Astrocyte of the spinal cord (primary cell): ENCODE data around the gene FAM170B.
A peak's percentile ranks its signal among the peaks of the same experiment; 100 is the strongest.

ENCODE experiments used
- DNase-seq: peaks from one replicate; pipeline ENCODE4 v3.0.0; 2011; ENCODE audit warnings: low read depth, low spot score
- H3K4me3 ChIP-seq: 2 replicates; pipeline ENCODE4 v1.5.1; 2011; ENCODE audit warnings: low read depth, mild to moderate bottlenecking, low read length, moderate library complexity
- CTCF ChIP-seq: IDR thresholded peaks from 2 replicates; pipeline ENCODE4 v1.5.1; 2012; ENCODE audit warnings: low read depth, mild to moderate bottlenecking, low read length, inconsistent platforms
- in situ Hi-C: cut with HindIII; loops from 2 replicates; pipeline ENCODE4 v1.10.0; 2017; ENCODE audit warnings: low sequenced_read_pairs

FAM170B gene

DNA sequence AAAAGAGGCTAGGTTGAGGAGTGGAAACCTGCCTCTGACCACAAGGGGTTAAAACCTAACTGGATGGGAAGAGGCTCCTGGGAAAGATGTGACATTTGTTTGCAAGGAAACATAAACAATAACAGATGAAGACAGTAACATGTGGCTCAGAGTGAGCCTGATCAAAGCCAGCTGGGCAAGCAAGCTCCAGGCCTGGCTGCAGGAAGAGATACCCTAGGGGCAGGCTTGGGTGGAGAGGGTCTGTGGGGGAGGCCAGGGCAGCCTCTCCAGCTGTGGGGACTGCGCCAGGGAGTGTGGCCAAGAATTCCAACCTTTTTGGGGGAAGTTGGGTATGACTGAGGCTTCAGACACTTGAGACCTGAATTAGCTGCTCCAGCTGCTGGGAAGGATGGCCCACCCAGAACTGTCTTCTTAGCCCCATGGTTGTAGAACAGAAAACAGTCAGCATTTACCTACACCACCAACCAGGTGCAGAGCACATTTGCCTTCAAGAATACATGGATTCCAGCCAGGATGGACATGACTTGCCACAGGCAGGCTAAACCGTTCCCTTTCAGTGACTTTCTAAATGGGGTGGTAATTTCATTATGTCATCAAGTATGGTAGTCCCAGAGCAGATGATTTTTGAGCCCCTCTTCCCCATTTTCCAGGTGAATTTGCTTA, 10.4 kb upstream of the FAM170B start:
- no peak for DNase-seq
- no peak for TF ChIP-seq CTCF
- in situ Hi-C loops, result no loop called here
- H3K4me3 ChIP-seq, result no peak overlapping the region

GRCh38 chr10:49143249-49143648, 9.4 kb upstream of the FAM170B start:
- in situ Hi-C loops, result no loop called here
- no peak for DNase-seq
- no peak overlapping the region for H3K4me3 ChIP-seq
- TF ChIP-seq CTCF, result no peak

GRCh38 chr10:49141541-49142332, 7.9 kb upstream of the FAM170B start:
- in situ Hi-C loops, result no loop called here
- TF ChIP-seq CTCF, result no peak
- DNase-seq, result no peak
- no peak overlapping the region for H3K4me3 ChIP-seq

DNA sequence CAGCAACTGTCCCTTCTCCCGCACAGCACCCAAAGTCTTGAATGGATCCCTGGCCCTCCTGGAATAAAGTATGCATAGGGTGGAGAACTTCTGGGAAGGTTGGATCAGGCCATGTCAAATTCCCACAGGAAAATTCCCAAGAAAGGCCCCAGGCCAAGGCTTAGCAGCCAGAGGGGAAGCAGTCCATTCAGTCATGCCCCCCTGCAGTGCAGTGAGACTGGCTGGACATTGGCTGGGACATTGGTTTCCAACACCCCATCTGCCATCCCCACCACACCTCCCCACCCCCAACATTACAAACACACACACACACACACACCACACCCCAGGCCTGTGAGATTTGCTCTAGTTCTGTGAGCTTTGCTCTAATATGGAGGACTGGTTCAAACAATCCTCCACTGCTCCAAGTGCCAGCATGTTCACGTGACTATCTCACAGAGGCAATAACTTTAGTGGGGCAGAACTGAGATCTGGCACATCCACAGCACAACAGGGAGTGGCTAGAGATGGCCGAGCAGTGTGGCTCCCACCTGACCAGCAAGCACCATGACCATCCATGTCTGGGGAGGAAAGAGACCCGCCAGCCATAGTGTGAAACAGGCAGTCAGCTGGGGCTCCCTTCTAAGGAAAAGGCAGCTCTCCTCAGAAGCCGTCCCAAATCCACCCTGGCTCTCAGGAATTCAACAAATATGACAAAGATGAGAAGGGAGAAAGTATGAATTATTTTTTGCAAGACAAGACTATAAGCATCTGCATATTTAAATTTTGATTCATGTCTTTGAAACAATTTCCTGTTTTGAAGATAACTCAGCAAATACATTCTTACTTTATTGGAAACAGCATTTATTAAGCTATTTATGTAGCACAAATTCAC, 6.7 kb upstream of the FAM170B start:
- TF ChIP-seq CTCF, result no peak
- in situ Hi-C loops, result no loop called here
- no peak overlapping the region for H3K4me3 ChIP-seq
- DNase-seq, result no peak

DNA sequence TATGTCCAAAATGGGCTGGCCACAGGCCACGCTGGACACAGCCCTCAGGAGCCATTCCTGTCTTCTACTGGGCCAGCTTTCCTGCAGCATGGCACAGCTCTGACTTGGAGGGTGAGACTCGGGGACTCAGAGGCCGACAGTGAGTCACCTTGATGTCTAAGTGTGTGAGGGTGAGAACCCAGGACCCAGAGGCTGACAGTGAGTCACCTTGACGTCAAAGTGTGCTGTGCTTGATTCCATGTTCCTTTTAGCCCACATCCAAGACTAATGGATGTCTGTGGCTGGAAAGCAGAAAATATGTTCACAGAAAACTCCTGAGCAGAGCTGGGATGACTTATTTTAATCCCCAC, 6.0 kb upstream of the FAM170B start:
- no peak overlapping the region for H3K4me3 ChIP-seq
- in situ Hi-C loops, result no loop called here
- no peak for TF ChIP-seq CTCF
- peak; percentile 94 for DNase-seq

- in situ Hi-C loops, result no loop called here
- no peak overlapping the region for H3K4me3 ChIP-seq
- peak; percentile 85 for DNase-seq
- no peak for TF ChIP-seq CTCF
These were observed 5.4 kb upstream of the FAM170B start for GRCh38 chr10:49139028-49139845.
